Hepatic stellate cell (primary cell): ENCODE data around the gene NDUFS6.

Experiments
- DNase-seq: peaks from one replicate; pipeline ENCODE4 v3.0.0; 2011; ENCODE audit warnings: low spot score

The NDUFS6 gene

GRCh38 chr5:1817261-1818043 lies 16.2 kb downstream of the NDUFS6 start:
- DNase-seq = no peak

GRCh38 chr5:1818784-1819183 lies 17.6 kb downstream of the NDUFS6 start:
- no peak for DNase-seq

- DNase-seq = no peak
Observed at GRCh38 chr5:1819458-1819857, 18.3 kb downstream of the NDUFS6 start.

- DNase-seq = no peak
Observed at GRCh38 chr5:1820381-1820780, 19.2 kb downstream of the NDUFS6 start.

DNA sequence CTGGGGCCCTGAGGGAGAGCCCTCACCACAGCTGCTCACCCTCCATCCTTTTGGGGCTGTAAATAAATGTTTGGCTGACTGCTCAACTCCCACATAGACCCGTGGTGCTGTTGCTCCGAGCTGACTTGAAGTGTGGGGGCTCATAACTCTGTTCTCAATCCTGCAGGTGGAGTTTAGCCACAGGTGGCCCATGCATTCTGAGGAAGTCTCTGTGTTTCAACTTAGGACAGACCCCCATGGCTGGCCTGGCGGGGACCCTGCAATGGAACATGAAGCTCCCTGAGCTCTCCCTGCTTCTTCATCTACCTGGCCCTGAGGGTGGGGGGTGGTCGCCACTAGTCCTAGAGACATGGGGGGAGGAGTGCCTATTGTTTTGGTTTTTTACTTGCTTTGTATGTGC lies 19.7 kb downstream of the NDUFS6 start:
- DNase-seq = no peak

DNA sequence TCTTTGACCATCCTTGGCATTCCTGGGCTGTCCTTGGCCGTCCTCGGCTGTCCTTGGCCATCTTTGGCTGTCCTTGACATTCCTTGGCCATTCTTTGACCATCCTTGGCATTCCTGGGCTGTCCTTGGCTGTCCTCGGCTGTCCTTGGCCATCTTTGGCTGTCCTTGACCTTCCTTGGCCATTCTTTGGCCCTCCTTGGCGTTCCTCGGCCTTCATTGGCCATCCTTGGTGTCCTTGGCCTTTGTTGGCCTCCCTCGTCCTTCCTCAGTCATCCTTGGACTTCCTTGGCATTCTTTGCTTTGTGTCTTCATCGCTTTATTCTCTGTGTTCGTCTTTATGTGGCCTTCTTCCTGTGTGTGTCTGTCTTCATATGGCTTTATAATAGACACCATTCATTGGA lies 20.7 kb downstream of the NDUFS6 start:
- DNase-seq = no peak

- DNase-seq = no peak
Observed at GRCh38 chr5:1823381-1824034, 22.3 kb downstream of the NDUFS6 start.

GRCh38 chr5:1824109-1824821 lies 23.1 kb downstream of the NDUFS6 start:
- DNase-seq = no peak

DNA sequence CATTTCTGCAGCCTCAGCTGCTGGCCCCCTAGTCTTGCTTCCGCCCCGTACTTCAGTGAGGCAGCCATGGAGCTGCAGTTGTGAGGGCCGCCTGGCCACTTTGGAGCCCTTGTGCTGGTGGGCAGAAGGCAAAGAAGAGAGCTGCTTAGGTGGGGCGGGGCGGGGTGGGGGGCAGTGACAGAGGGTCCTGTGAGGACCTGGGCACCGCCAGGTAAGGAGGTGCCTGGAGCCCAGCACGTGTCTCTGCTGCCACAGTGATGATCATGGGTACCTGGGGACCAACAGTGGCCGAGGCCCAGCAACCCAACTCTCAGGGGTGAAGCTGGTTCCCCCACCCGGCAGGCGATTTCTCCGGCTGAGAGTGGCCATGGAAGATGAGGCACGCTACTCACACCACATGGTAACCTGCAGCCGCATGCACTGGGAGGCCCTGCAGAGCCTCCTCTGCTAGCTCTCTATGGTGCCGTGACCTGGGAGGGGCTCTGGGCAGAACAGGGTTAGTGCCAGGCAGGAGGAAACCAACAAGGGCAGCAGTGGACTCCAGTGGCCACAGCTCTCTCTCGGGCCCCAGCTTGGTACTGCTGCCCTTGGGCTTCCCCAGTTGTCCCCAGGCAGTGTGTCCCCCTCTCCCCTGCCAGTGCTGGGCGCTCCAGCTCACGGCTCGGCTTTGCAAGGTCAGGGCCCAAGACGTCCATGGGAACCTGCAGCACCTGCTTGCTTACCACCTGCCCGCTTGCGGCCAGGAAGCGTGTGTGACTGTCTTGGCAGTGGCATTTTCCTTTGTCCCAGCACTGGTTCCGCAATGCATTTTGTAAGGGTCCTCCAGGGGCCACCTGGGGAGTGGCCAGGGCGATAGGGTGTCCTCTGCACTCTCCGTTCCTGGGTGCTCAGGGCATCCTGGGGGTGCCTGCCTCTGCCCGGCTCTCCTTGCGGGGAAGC lies 24.0 kb downstream of the NDUFS6 start:
- no peak for DNase-seq

DNA sequence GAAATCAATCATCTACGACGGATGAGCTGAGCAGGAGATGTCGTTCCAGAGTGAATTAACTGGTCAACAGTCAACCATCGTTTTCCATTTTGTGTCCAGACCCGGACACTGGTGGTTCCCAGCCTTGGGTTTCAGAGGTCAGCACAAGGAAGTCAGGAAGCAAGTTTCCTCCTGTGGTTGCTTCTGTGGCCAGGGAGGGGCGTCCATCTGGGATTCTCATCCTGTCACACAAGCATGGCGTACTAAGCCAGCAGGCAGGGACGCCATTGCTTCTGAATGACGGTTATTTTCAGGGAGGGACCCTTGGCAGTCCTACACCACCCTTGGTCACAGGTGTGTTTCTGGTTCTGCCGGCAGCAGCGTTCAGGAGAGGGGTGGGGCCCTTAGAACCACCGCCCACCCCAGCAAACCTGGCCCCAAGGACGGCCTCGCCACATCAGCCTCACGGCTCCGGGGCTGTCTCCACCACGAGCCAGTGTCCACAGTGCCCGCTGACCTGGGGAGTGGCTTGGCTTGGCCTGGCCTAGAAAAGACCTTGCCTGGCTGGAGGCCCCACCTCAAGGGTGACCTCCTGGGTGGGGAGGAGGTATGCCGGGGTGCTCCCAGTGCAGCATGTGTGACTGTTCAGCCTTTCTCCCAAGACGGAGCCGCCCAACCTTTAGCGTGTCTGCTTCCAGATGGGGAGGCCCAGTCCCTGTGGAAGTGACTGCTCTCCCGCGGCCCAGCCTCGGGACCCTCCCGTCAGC lies 25.2 kb downstream of the NDUFS6 start:
- DNase-seq = no peak

GRCh38 chr5:1827025-1827885 lies 26.0 kb downstream of the NDUFS6 start:
- no peak for DNase-seq

- no peak for DNase-seq
Observed at GRCh38 chr5:1827886-1828397, 26.7 kb downstream of the NDUFS6 start.

DNA sequence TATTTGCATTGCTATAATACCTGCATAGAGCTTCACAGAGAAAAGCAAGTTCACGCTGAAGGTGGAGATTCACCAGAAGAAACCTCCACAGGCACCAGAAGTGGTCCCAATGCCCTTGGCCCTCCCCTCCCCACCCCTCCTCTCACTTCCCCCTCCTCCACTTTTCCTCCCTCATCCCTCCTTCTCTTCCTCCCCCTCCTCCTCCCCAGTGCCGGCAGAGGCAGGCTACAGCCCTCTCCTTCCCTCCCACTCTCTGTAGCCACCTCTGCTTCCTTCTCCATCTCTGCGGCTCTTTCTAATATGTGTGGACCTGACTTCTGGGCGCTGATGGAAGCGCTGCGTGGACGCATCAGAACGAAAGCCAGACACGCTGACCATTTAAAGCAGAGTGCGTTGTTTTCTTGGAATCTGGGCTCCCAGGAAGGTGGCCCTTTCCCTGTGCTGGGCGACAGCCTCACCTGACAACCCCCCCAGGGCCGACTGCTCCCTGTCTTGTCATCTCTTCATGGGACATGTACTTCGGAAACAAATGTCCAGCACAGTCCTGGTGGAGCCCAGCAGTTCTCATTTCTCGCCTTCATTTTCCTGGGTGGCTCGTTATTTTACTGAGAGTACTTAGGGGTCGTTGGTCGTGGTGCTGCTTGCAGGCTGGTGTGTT lies 29.5 kb downstream of the NDUFS6 start:
- DNase-seq = no peak

DNA sequence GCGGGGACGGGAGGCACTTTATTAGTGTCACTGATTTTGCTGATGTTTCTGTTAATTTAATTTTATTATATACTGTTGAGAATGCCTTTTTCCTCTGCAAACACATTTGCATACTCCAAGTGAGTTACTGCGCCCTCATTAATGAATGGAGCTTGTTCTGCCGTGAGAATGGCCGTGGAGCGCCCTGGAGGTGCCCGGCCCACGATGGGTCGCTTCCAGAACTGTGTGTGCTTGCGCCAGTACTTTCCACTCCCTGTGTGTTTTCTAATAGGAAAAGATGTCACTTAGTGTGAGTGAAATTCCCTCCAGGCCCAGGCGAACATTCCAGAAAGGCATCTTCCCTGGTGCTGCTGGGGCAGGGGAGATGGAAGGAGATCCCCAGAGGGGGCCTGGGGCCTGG lies 30.1 kb downstream of the NDUFS6 start:
- DNase-seq = no peak

- DNase-seq = no peak
Observed at GRCh38 chr5:1831677-1832313, 30.6 kb downstream of the NDUFS6 start.

- DNase-seq = no peak
Observed at GRCh38 chr5:1832511-1833250, 31.5 kb downstream of the NDUFS6 start.

GRCh38 chr5:1833264-1834021 lies 32.2 kb downstream of the NDUFS6 start:
- no peak for DNase-seq
